GM18951 (cell line): Measurements from ENCODE around the gene ACTN4.
A peak's percentile ranks its signal among the peaks of the same experiment; 100 is the strongest.

ENCODE experiments used
- POLR2A ChIP-seq: IDR thresholded peaks from 4 replicates; pipeline ENCODE4 v1.6.1; 2011; ENCODE audit warnings: mild to moderate bottlenecking; ENCODE audit not compliant: insufficient read length, insufficient read depth; ENCODE audit errors: extremely low read depth
- in situ Hi-C: fragments of 300-500 bp; cut with MboI; formaldehyde crosslinking; loops from one replicate; pipeline ENCODE4 v1.12.0; 2022; ENCODE audit warnings: low sequenced_read_pairs, mixed read lengths, inconsistent platforms; ENCODE audit not compliant: unreplicated experiment

Gene ACTN4

GRCh38 chr19:38731654-38732301, 84.3 kb downstream of the ACTN4 start:
- in situ Hi-C loops = no loop called here
- no peak for TF ChIP-seq POLR2A

DNA sequence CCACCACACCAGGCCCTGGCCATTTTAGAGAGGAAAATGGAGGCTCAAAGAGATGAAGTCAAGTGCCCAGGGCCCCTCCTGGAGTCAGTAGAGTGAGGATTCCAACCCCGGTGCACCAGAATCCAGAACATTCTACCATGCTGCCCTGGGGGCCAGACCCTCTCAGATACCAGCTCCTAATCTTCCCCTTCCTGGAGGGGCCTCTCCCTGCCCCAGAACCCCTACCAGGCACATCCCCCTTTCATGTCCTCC, 85.7 kb downstream of the ACTN4 start:
- in situ Hi-C loops = no loop called here
- TF ChIP-seq POLR2A = no peak

- in situ Hi-C loops = no loop called here
- no peak for TF ChIP-seq POLR2A
These were observed 86.2 kb downstream of the ACTN4 start for GRCh38 chr19:38733493-38734175.

GRCh38 chr19:38734176-38734425, 86.7 kb downstream of the ACTN4 start:
- in situ Hi-C loops = no loop called here

GRCh38 chr19:38734426-38735256, 87.2 kb downstream of the ACTN4 start:
- in situ Hi-C loops = no loop called here
- TF ChIP-seq POLR2A = peak; percentile 28

More at GRCh38 chr19:38734176-38734425, 86.7 kb downstream of the ACTN4 start:
- TF ChIP-seq POLR2A = no peak

DNA sequence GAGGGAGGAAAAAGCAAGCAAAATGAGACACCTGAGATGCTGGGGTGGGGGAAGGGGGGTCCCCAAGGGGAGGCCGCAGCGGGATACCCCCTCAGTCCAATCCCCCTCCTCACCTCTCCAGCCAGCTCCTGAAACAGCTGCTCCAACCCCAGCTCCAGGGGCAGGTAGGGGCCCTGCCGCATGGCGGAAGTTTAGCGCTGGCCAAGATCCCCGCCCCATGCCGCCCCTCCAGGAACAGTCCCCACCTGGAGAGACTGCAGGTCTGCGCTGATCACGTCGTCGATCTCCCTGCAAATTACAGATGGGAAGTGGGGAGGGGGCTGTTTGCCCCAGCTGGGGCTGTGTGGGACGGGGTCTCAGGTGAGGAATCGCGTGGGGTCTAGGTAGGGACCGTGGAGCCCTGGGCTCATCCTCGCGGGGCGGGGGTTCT, 87.8 kb downstream of the ACTN4 start:
- no peak for TF ChIP-seq POLR2A
- in situ Hi-C loops = no loop called here

- no peak for TF ChIP-seq POLR2A
- in situ Hi-C loops = no loop called here
These were observed 88.6 kb downstream of the ACTN4 start for GRCh38 chr19:38736036-38736412.

- no peak for TF ChIP-seq POLR2A
- in situ Hi-C loops = no loop called here
These were observed 89.2 kb downstream of the ACTN4 start for GRCh38 chr19:38736413-38737280.

- in situ Hi-C loops = no loop called here
These were observed 89.9 kb downstream of the ACTN4 start for GRCh38 chr19:38737281-38737865.

GRCh38 chr19:38737921-38738737, 90.7 kb downstream of the ACTN4 start:
- in situ Hi-C loops = no loop called here

More at GRCh38 chr19:38737281-38737865, 89.9 kb downstream of the ACTN4 start:
- no peak for TF ChIP-seq POLR2A

GRCh38 chr19:38739440-38740256, 92.2 kb downstream of the ACTN4 start:
- in situ Hi-C loops = no loop called here
- TF ChIP-seq POLR2A = no peak

More at GRCh38 chr19:38737921-38738737, 90.7 kb downstream of the ACTN4 start:
- TF ChIP-seq POLR2A = no peak
